HG02885 (cell line): ENCODE measurements around the gene USP17L28.
A peak's percentile ranks its signal among the peaks of the same experiment; 100 is the strongest.
"Not testable (repeated sequence)": the region's sequence is repeated elsewhere in the genome, so short reads cannot be mapped to it uniquely, and the experiment has no call there.

Experiments used
- ATAC-seq: cut with Tn5 transposase; IDR thresholded peaks from one replicate; pipeline ENCODE4 v1.9.1; 2021; ENCODE audit warnings: mild to moderate bottlenecking; ENCODE audit not compliant: unreplicated experiment, poor library complexity

Gene USP17L28, protein sequence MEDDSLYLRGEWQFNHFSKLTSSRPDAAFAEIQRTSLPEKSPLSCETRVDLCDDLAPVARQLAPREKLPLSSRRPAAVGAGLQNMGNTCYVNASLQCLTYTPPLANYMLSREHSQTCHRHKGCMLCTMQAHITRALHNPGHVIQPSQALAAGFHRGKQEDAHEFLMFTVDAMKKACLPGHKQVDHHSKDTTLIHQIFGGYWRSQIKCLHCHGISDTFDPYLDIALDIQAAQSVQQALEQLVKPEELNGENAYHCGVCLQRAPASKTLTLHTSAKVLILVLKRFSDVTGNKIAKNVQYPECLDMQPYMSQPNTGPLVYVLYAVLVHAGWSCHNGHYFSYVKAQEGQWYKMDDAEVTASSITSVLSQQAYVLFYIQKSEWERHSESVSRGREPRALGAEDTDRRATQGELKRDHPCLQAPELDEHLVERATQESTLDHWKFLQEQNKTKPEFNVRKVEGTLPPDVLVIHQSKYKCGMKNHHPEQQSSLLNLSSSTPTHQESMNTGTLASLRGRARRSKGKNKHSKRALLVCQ

DNA sequence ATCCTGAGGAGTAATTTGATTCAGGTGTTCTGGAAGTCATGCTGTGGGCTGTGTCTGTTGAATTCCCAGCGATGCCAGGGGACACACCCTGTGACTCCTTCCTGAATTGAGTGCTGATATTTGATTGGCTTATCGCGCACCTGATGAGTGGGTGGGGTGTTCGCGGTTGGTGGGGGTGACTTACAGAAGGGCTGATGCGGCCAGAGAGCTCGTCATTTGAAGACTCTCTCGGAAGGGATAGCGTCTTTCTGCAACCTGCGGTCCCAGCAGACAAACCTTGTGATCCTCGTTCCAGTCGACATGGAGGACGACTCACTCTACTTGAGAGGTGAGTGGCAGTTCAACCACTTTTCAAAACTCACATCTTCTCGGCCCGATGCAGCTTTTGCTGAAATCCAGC, at the start of gene USP17L28:
USP17L28 (plus strand) TSS at position 301 of the 400 bp plus-strand sequence; CDS start at position 301, 0 bp downstream.
- not testable (repeated sequence) for ATAC-seq

DNA sequence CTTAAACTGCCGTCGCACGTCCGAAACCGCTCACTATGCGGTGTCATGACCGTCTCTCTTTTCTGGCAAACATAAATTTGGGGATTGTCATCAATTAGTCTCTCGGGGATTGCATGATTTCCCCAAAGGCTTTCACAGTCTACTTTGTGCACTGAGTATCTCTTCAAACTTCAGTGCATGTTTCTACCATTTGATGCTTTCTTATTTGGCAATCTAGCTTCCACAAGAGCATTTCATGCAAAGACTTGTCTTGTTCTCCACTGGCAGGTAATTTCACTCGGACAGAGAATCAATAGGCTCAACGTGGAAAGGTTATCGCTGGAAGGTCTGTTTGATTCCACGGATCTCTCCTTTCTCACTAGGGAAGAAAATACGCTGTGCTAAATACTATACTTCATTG, 24.5 kb upstream of the USP17L28 start:
- ATAC-seq = not testable (repeated sequence)

DNA sequence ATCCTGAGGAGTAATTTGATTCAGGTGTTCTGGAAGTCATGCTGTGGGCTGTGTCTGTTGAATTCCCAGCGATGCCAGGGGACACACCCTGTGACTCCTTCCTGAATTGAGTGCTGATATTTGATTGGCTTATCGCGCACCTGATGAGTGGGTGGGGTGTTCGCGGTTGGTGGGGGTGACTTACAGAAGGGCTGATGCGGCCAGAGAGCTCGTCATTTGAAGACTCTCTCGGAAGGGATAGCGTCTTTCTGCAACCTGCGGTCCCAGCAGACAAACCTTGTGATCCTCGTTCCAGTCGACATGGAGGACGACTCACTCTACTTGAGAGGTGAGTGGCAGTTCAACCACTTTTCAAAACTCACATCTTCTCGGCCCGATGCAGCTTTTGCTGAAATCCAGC, 23.8 kb upstream of the USP17L28 start, which contains the start of gene USP17L24:
USP17L24 (plus strand) TSS at position 301 of the 400 bp plus-strand sequence; CDS start at position 301, 0 bp downstream.
- not testable (repeated sequence) for ATAC-seq

DNA sequence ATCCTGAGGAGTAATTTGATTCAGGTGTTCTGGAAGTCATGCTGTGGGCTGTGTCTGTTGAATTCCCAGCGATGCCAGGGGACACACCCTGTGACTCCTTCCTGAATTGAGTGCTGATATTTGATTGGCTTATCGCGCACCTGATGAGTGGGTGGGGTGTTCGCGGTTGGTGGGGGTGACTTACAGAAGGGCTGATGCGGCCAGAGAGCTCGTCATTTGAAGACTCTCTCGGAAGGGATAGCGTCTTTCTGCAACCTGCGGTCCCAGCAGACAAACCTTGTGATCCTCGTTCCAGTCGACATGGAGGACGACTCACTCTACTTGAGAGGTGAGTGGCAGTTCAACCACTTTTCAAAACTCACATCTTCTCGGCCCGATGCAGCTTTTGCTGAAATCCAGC, 19.1 kb upstream of the USP17L28 start, which contains the start of gene USP17L25:
USP17L25 (plus strand) TSS at position 301 of the 400 bp plus-strand sequence; CDS start at position 301, 0 bp downstream.
- not testable (repeated sequence) for ATAC-seq

DNA sequence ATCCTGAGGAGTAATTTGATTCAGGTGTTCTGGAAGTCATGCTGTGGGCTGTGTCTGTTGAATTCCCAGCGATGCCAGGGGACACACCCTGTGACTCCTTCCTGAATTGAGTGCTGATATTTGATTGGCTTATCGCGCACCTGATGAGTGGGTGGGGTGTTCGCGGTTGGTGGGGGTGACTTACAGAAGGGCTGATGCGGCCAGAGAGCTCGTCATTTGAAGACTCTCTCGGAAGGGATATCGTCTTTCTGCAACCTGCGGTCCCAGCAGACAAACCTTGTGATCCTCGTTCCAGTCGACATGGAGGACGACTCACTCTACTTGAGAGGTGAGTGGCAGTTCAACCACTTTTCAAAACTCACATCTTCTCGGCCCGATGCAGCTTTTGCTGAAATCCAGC, 14.3 kb upstream of the USP17L28 start, which contains the start of gene USP17L26:
USP17L26 (plus strand) TSS at position 301 of the 400 bp plus-strand sequence; CDS start at position 301, 0 bp downstream.
- ATAC-seq = not testable (repeated sequence)

DNA sequence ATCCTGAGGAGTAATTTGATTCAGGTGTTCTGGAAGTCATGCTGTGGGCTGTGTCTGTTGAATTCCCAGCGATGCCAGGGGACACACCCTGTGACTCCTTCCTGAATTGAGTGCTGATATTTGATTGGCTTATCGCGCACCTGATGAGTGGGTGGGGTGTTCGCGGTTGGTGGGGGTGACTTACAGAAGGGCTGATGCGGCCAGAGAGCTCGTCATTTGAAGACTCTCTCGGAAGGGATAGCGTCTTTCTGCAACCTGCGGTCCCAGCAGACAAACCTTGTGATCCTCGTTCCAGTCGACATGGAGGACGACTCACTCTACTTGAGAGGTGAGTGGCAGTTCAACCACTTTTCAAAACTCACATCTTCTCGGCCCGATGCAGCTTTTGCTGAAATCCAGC, 9.6 kb upstream of the USP17L28 start, which contains the start of gene USP17L5:
USP17L5 (plus strand) TSS at position 301 of the 400 bp plus-strand sequence; CDS start at position 301, 0 bp downstream.
- ATAC-seq = not testable (repeated sequence)

DNA sequence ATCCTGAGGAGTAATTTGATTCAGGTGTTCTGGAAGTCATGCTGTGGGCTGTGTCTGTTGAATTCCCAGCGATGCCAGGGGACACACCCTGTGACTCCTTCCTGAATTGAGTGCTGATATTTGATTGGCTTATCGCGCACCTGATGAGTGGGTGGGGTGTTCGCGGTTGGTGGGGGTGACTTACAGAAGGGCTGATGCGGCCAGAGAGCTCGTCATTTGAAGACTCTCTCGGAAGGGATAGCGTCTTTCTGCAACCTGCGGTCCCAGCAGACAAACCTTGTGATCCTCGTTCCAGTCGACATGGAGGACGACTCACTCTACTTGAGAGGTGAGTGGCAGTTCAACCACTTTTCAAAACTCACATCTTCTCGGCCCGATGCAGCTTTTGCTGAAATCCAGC, 4.8 kb upstream of the USP17L28 start, which contains the start of gene USP17L27:
USP17L27 (plus strand) TSS at position 301 of the 400 bp plus-strand sequence; CDS start at position 301, 0 bp downstream.
- ATAC-seq = not testable (repeated sequence)

DNA sequence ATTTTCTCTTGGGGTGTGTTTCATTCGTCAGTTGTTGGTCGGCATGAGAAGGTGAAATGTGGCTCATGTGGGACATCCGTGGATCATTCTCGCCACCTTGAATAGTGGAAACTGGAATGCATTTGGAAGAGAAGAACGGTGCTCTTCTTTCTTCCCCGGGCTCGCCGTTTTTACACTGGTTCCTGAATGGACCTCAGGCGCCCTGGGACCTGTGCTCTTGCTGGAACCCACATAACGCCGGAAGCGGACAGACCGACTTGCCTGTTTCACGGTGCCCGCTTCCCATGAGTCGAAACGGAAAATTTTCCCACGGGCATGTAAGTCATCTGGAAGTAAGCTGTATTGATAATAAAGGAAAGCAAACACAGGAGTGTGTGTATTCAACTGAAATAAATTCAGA, 2.2 kb downstream of the USP17L28 start:
- not testable (repeated sequence) for ATAC-seq

DNA sequence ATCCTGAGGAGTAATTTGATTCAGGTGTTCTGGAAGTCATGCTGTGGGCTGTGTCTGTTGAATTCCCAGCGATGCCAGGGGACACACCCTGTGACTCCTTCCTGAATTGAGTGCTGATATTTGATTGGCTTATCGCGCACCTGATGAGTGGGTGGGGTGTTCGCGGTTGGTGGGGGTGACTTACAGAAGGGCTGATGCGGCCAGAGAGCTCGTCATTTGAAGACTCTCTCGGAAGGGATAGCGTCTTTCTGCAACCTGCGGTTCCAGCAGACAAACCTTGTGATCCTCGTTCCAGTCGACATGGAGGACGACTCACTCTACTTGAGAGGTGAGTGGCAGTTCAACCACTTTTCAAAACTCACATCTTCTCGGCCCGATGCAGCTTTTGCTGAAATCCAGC, 4.6 kb downstream of the USP17L28 start, which contains the start of gene USP17L29:
USP17L29 (plus strand) TSS at position 301 of the 400 bp plus-strand sequence; CDS start at position 301, 0 bp downstream.
- not testable (repeated sequence) for ATAC-seq

DNA sequence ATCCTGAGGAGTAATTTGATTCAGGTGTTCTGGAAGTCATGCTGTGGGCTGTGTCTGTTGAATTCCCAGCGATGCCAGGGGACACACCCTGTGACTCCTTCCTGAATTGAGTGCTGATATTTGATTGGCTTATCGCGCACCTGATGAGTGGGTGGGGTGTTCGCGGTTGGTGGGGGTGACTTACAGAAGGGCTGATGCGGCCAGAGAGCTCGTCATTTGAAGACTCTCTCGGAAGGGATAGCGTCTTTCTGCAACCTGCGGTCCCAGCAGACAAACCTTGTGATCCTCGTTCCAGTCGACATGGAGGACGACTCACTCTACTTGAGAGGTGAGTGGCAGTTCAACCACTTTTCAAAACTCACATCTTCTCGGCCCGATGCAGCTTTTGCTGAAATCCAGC, 14.1 kb downstream of the USP17L28 start, which contains the start of gene USP17L30:
USP17L30 (plus strand) TSS at position 301 of the 400 bp plus-strand sequence; CDS start at position 301, 0 bp downstream.
- ATAC-seq = not testable (repeated sequence)

DNA sequence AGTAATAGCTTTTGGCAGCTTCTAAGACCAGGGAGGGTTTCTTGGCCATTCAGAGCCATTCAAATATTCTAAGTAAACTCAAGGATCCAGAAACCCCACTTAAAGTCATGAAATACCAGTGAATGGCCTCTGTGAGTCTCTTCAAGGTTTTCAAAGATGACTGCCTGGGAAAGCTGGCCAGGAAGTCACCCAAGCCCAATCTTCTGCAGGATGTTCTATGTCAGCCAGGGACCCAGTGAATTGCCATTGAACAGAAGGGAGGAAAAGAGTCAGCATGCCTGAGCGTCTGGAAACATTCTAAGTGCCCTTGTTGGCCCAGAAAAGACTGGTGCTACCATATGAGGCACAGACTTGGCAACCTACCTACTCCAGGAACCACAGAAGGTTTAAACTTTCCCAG, 31.2 kb downstream of the USP17L28 start:
- not testable (repeated sequence) for ATAC-seq

DNA sequence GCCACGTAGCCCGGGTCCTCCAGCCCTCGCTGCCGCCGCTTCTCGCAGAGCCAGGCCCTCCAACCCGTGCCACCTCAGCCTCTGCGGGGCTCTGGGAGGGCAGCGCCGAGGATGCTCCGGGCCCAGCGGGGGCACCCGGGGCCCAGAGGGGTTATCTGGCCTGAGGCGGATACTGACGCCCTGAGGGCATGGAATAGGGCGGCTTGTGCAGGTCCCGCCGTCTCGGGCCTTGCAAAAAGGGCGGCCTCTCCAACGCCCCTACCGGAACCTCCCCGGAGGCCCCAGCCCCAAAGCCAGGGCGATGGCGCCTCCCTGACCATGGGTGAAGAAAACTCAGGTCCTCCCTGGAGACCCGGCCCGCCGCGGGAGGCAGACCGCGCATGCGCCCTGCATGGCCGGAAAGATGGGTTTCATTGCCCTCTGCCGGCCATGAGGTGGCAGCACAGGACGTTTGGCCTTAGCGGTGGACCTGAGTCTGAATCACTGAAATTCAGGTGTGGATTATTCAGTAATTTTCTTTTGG, 32.4 kb downstream of the USP17L28 start:
- ATAC-seq = peak; percentile 69

DNA sequence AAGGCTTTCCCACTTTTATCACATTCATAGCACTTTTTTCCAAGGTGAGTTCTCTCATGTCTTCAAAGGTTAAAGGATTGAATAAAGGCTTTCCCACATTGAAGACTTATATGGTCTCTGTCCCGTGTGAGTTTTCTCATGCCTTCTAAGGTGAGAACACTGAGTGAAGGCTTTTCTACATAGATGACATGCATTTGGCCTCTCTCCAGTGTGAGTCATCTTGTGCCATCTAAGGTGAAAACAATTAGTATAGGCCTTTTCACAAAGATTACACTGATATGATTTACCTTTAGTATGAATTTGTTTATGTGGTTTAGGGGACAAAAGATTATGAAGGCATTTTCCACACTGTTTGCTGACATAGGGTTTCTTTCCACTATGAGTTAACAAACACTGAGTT, 35.4 kb downstream of the USP17L28 start:
- no peak for ATAC-seq

DNA sequence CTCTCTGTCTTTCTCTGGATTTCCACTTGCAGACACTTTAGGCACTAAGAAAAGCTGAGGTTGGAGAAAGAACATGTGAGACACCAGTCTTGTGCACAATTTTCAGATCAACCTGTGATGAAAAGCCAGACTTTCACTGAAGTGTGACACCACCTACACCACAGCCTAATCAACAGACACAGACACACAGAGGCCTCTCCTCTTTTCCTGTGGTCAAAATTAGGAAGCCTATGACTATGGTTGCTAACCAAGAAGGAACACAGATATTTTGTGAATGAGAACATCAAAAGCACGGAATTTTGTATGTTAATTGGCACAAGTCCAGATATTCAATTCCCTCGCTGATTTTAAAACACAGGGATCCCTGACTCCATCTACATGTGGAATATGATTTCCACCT, 40.3 kb downstream of the USP17L28 start:
- not testable (repeated sequence) for ATAC-seq
